ENCODE data around the gene CAPSL. TPM values are rescaled to one million over a fixed set of nuclear protein-coding genes. Genes with fewer than 3 reads are reported as not detected.

Gene CAPSL
- total and polyA plus RNA-seq, 8 donors: not detected

DNA sequence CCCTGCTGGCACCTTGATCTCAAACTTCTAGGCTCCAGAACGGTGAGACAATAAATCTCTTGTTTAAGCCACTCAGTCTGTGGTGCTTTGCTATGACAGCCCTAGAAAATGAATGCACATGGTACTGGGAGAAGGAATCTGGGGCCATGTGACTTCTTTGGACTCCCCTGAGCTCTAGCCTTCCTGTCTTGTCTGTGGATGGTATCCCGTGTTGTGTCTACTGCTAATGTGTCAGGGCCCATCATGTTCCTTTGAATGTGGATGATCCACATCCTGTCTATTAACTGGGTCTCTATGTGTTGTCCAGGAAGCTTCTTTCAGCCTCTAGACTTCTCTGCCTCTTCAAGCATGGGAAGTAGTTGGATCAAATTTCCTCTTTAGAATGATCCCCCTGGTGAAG is 56.7 kb downstream of the CAPSL start:
- Histone ChIP-seq H3K27ac (no peak overlapping the region), H3K9me3 (no peaks in the 10 kb centered on the region), H3K4me3 (no peak overlapping the region), H3K27me3 (no peaks in the 10 kb centered on the region), H3K36me3 (no peaks in the 10 kb centered on the region), H3K4me1 (no peaks in the 10 kb centered on the region)
- intact Hi-C loops (cut with DNase I; ENCODE audit: low total_unique reads): no loop called here
- TF ChIP-seq POLR2A (IDR thresholded peaks at IDR 0.05) (no peak), POLR2AphosphoS5 (IDR thresholded peaks at IDR 0.05) (no peak), EP300 (IDR thresholded peaks at IDR 0.05) (no peak)
- TF ChIP-seq, protein P1, sequence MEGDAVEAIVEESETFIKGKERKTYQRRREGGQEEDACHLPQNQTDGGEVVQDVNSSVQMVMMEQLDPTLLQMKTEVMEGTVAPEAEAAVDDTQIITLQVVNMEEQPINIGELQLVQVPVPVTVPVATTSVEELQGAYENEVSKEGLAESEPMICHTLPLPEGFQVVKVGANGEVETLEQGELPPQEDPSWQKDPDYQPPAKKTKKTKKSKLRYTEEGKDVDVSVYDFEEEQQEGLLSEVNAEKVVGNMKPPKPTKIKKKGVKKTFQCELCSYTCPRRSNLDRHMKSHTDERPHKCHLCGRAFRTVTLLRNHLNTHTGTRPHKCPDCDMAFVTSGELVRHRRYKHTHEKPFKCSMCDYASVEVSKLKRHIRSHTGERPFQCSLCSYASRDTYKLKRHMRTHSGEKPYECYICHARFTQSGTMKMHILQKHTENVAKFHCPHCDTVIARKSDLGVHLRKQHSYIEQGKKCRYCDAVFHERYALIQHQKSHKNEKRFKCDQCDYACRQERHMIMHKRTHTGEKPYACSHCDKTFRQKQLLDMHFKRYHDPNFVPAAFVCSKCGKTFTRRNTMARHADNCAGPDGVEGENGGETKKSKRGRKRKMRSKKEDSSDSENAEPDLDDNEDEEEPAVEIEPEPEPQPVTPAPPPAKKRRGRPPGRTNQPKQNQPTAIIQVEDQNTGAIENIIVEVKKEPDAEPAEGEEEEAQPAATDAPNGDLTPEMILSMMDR (IDR thresholded peaks at IDR 0.05): no peak
- DNase-seq: no peak
- 64 to 78% (median 75%) methylated on average over 2 of the region's 2 CpGs for WGBS, 5 donors

DNA sequence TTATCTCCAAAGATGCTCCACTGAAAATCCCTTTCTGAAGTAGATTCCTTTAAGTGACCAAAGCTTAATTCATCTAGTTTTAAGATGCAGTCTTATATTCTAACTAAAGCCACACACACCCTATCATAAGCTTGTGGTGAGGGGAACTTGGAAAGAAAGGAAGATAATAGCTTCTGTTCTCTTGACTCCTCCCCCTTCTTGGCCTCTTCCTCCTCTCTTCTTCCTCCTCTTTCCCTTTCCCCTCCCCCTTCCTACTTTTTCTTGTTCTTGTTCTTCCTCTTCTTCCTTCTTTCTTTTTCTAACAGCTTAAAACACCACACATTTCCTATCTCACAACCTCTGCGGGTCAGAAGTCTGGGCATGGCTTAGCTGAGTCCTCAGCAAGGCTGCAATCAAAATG is 58.3 kb downstream of the CAPSL start:
- intact Hi-C loops (cut with DNase I; ENCODE audit: low total_unique reads): no loop called here
- H3K9me3 ChIP-seq: no peaks in the 10 kb centered on the region
- TF ChIP-seq, protein P1 (IDR thresholded peaks at IDR 0.05): no peak
- TF ChIP-seq EP300 (IDR thresholded peaks at IDR 0.05) (no peak), POLR2A (IDR thresholded peaks at IDR 0.05) (no peak), POLR2AphosphoS5 (IDR thresholded peaks at IDR 0.05) (no peak)
- H3K4me1 ChIP-seq: no peaks in the 10 kb centered on the region
- 81 to 92% (median 90%) methylated on average over 1 of the region's 1 CpG for WGBS, 5 donors
- DNase-seq: no peak
- no peak overlapping the region for H3K4me3 ChIP-seq
- no peaks in the 10 kb centered on the region for H3K36me3 ChIP-seq
- H3K27ac ChIP-seq: no peak overlapping the region
- H3K27me3 ChIP-seq: no peaks in the 10 kb centered on the region

DNA sequence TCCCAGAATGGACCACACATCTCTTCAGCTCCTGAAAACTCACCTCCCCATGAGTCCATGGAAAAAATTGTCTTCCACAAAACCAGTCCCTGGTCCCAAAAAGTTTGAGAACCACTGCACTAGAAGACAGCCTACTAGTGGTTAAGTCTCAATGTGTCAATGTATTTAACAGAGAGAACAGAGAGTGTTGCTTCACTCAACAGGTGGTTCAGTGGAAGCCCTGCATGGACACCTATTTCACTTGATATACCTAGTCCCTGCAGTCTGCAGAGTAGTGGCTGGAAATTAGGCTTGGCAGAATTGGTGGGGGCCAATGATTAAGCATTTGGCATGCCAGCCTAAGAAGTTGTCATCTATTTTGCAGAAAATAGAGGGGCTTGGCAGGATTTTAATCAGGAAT is 58.8 kb downstream of the CAPSL start:
- Histone ChIP-seq H3K4me3 (no peak overlapping the region), H3K27me3 (no peaks in the 10 kb centered on the region), H3K9me3 (no peaks in the 10 kb centered on the region), H3K4me1 (no peaks in the 10 kb centered on the region), H3K27ac (no peak overlapping the region), H3K36me3 (no peaks in the 10 kb centered on the region)
- no peak for DNase-seq
- intact Hi-C loops (cut with DNase I; ENCODE audit: low total_unique reads): no loop called here
- no peak for TF ChIP-seq POLR2AphosphoS5 (IDR thresholded peaks at IDR 0.05)
- no peak for TF ChIP-seq EP300 (IDR thresholded peaks at IDR 0.05)
- no peak for TF ChIP-seq POLR2A (IDR thresholded peaks at IDR 0.05)
- TF ChIP-seq, protein P1 (IDR thresholded peaks at IDR 0.05): no peak

DNA sequence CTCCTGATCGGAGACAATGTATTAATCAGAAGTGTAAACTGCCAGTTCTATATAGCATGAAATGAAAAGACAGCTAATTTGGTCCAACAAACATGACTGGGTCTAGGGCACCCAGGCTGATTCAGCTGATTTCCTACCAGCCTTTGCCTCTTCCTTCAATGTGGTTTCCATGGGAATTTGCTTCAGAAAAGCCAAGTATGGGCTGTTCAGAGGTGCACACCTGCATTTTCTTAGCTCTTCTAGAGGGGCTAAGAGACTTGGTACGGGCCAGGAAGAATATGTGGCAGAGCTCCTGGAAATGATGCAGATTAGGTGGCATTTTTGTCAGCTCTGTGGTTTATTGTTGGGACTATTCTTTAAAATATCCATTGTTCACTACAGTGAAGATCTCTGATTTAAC is 59.3 kb downstream of the CAPSL start:
- H3K9me3 ChIP-seq: no peaks in the 10 kb centered on the region
- H3K4me1 ChIP-seq: no peaks in the 10 kb centered on the region
- no peak overlapping the region for H3K27ac ChIP-seq
- no peaks in the 10 kb centered on the region for H3K27me3 ChIP-seq
- no peaks in the 10 kb centered on the region for H3K36me3 ChIP-seq
- WGBS, 5 donors: 75 to 85% (median 83%) methylated on average over 2 of the region's 2 CpGs
- intact Hi-C loops (cut with DNase I; ENCODE audit: low total_unique reads): no loop called here
- H3K4me3 ChIP-seq: no peak overlapping the region
- TF ChIP-seq POLR2A (IDR thresholded peaks at IDR 0.05): no peak
- TF ChIP-seq EP300 (IDR thresholded peaks at IDR 0.05): no peak
- TF ChIP-seq POLR2AphosphoS5 (IDR thresholded peaks at IDR 0.05): no peak
- TF ChIP-seq, protein P1 (IDR thresholded peaks at IDR 0.05): no peak
- DNase-seq: no peak

Measured in stomach (tissue), 9 donors.